ENCODE data around the gene GPR142.

DNA sequence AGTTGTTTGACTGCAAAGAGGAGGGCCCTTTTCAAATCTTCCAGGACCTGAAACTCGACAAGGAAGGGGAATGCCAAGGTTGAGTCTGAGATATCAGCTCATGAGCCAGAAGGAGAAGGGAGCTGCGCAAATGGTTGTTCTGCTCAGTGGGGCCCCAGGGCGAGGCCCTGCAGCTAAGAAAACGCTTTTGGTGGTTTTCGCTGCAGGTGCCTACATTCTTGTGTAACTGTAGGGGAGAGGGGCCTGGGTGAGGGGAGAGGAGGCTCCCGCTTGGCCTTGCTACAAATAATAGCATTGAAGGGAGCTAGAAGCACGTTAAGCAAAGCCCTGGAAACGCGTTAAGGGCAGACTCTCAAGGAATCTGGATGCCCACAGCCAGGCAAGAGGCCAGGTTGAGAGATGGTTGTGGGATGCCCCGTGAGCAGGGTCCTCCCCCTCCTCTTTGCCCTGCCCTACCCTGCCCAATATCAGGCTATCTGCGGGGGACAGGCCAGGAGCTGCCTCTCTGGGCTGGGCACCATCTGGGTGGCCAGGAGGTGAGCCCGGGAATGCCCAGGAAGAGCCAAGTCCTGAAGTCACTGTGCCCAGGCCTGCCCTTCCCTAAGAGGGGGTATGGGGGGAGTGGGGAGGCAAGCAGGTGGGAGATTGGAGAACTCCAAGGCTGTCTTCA lies 21.9 kb downstream of the GPR142 start:
- no peak for TF ChIP-seq POLR2A (IDR thresholded peaks at IDR 0.05)
- TF ChIP-seq, protein P1, sequence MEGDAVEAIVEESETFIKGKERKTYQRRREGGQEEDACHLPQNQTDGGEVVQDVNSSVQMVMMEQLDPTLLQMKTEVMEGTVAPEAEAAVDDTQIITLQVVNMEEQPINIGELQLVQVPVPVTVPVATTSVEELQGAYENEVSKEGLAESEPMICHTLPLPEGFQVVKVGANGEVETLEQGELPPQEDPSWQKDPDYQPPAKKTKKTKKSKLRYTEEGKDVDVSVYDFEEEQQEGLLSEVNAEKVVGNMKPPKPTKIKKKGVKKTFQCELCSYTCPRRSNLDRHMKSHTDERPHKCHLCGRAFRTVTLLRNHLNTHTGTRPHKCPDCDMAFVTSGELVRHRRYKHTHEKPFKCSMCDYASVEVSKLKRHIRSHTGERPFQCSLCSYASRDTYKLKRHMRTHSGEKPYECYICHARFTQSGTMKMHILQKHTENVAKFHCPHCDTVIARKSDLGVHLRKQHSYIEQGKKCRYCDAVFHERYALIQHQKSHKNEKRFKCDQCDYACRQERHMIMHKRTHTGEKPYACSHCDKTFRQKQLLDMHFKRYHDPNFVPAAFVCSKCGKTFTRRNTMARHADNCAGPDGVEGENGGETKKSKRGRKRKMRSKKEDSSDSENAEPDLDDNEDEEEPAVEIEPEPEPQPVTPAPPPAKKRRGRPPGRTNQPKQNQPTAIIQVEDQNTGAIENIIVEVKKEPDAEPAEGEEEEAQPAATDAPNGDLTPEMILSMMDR (IDR thresholded peaks at IDR 0.05), result no peak

Data from lower leg skin (tissue), 3 donors.